Measurements from ENCODE around the gene PPP1R3C. TPM values are rescaled to one million over a fixed set of nuclear protein-coding genes. Genes with fewer than 3 reads are reported as not detected.

The PPP1R3C gene
- total and polyA plus RNA-seq, 4 donors, result 25.5 to 76.1 (median 31.0) TPM

GRCh38 chr10:91652364-91652763 is 19.5 kb upstream of the PPP1R3C start:
- TF ChIP-seq RAD21 (IDR thresholded peaks at IDR 0.05), result no peak
- TF ChIP-seq NR2F2 (IDR thresholded peaks at IDR 0.05), result no peak
- TF ChIP-seq TAF1 (conservative IDR thresholded peaks at IDR 0.05), result no peak
- TF ChIP-seq CTCF (IDR thresholded peaks at IDR 0.05; ENCODE audit: low read depth, low read length, missing input control), result no peak
- no peak for TF ChIP-seq REST (IDR thresholded peaks at IDR 0.05)
- TF ChIP-seq RXRA (IDR thresholded peaks at IDR 0.05), result no peak
- no peak for TF ChIP-seq HNF4A (conservative IDR thresholded peaks at IDR 0.05)
- TF ChIP-seq EGR1 (IDR thresholded peaks at IDR 0.05; ENCODE audit: low read depth in 2 of 2), result no peak
- no peak for TF ChIP-seq ZBTB33 (IDR thresholded peaks at IDR 0.05)
- TF ChIP-seq GABPA (IDR thresholded peaks at IDR 0.05 in 1 of 2, conservative IDR thresholded peaks at IDR 0.05 in 1 of 2), result no peak
- TF ChIP-seq ATF3 (IDR thresholded peaks at IDR 0.05), result no peak
- TF ChIP-seq MAX (IDR thresholded peaks at IDR 0.05), result no peak
- no peak for TF ChIP-seq FOXA2 (IDR thresholded peaks at IDR 0.05)
- TF ChIP-seq HNF4G (IDR thresholded peaks at IDR 0.05), result no peak
- TF ChIP-seq JUND (IDR thresholded peaks at IDR 0.05), result no peak
- no peak for TF ChIP-seq SP1 (IDR thresholded peaks at IDR 0.05)
- no peak for TF ChIP-seq FOXA1 (IDR thresholded peaks at IDR 0.05)
- no peak for TF ChIP-seq YY1 (IDR thresholded peaks at IDR 0.05)
- no peaks in the 10 kb centered on the region for H3K36me3 ChIP-seq (ENCODE audit: control insufficient read depth in 4 of 4, insufficient read depth in 3 of 4, low read depth in 1 of 4, low read length in 3 of 4)
- no peaks in the 10 kb centered on the region for H3K4me1 ChIP-seq (ENCODE audit: control insufficient read depth in 4 of 4, insufficient read depth in 4 of 4, low read length in 3 of 4)
- no peak for DNase-seq (ENCODE audit: low spot score)
- H3K9ac ChIP-seq (ENCODE audit: low read depth in 1 of 2, low read length in 2 of 2), result no peak overlapping the region
- no peak overlapping the region for H3K27ac ChIP-seq (ENCODE audit: low read depth in 1 of 2, low read length in 2 of 2)
- 83% methylated on average over 6 of the region's 6 CpGs for WGBS
- H3K9me3 ChIP-seq (ENCODE audit: control insufficient read depth in 4 of 4, low read length in 3 of 4), result no peaks in the 10 kb centered on the region
- H3K4me3 ChIP-seq (ENCODE audit: low read depth in 1 of 3, low read length in 3 of 3), result no peak overlapping the region
- no peaks in the 10 kb centered on the region for H3K27me3 ChIP-seq (ENCODE audit: control insufficient read depth in 4 of 4, insufficient read depth in 4 of 4, low read length in 3 of 4)
